DND-41 (cell line): ENCODE measurements around the gene CKLF.

ENCODE experiments used
- ATAC-seq: fragments of 200-7000 bp; cut with Tn5 transposase; 3 replicates; pipeline ENCODE4 v1.9.1; 2021; ENCODE audit warnings: low read depth; ENCODE audit not compliant: insufficient read depth
- DNase-seq: peaks from one replicate; pipeline ENCODE4 v3.0.0-alpha.2; 2020
- H2AFZ ChIP-seq: 2 replicates; pipeline ENCODE4 v1.6.0; 2012; ENCODE audit warnings: low read depth, low read length
- H3K27ac ChIP-seq: 2 replicates; pipeline ENCODE4 v1.5.1; 2012; ENCODE audit warnings: low read length, inconsistent platforms
- H3K27me3 ChIP-seq: fragments of 200-600 bp; sonication (generic); 2 replicates; pipeline ENCODE4 v1.6.0; 2012; ENCODE audit warnings: low read length, mild to moderate bottlenecking, inconsistent platforms; ENCODE audit not compliant: insufficient read depth, poor library complexity
- H3K36me3 ChIP-seq: 2 replicates; pipeline ENCODE4 v1.5.1; 2012; ENCODE audit warnings: low read length, inconsistent platforms; ENCODE audit not compliant: insufficient read depth
- H3K4me1 ChIP-seq: 2 replicates; pipeline ENCODE4 v1.5.1; 2012; ENCODE audit warnings: mild to moderate bottlenecking, low read length; ENCODE audit not compliant: insufficient read depth
- H3K4me2 ChIP-seq: 2 replicates; pipeline ENCODE4 v1.6.0; 2012; ENCODE audit warnings: mild to moderate bottlenecking, moderate library complexity, low read length, inconsistent platforms; ENCODE audit not compliant: insufficient read depth
- H3K4me3 ChIP-seq, 2 experiments: fragments of 200-600 bp in 1 of 2; shearing (Covaris generic) in 1 of 2; 2 replicates each; pipeline ENCODE4 v1.5.1; 2012 to 2016; ENCODE audit warnings: inconsistent platforms in 2 of 2, low read length in 2 of 2, mild to moderate bottlenecking in 2 of 2, low read depth in 1 of 2, moderate library complexity in 1 of 2
- H3K79me2 ChIP-seq: 2 replicates; pipeline ENCODE4 v1.6.0; 2012; ENCODE audit warnings: low read length, inconsistent platforms; ENCODE audit not compliant: insufficient read depth
- H3K9ac ChIP-seq: 2 replicates; pipeline ENCODE4 v1.6.0; 2012; ENCODE audit warnings: low read depth, mild to moderate bottlenecking, inconsistent platforms, low read length, moderate library complexity
- H3K9me3 ChIP-seq: 2 replicates; pipeline ENCODE4 v1.5.1; 2012; ENCODE audit warnings: low read length, moderate library complexity, mild to moderate bottlenecking, inconsistent platforms; ENCODE audit not compliant: insufficient read depth, severe bottlenecking
- H4K20me1 ChIP-seq: 2 replicates; pipeline ENCODE4 v1.6.0; 2012; ENCODE audit warnings: low read length; ENCODE audit not compliant: insufficient read depth
- CTCF ChIP-seq: IDR thresholded peaks from 2 replicates; pipeline ENCODE4 v1.5.1; 2012; ENCODE audit warnings: borderline replicate concordance, low read length, moderate library complexity, mild to moderate bottlenecking; ENCODE audit not compliant: poor library complexity, severe bottlenecking; ENCODE audit errors: extremely low read depth
- EZH2 ChIP-seq: IDR thresholded peaks from 3 replicates; pipeline ENCODE4 v1.6.1; 2012; ENCODE audit warnings: borderline replicate concordance, low read depth, mild to moderate bottlenecking, moderate library complexity, low read length, inconsistent platforms; ENCODE audit not compliant: severe bottlenecking

Gene CKLF

GRCh38 chr16:66507731-66508239 lies 44.6 kb upstream of the CKLF start:
- Histone ChIP-seq H3K4me1 (no peaks in the 10 kb centered on the region), H3K9ac (no peak overlapping the region), H3K27ac (no peak overlapping the region), H4K20me1 (no peaks in the 10 kb centered on the region), H3K4me2 (no peak overlapping the region), H3K36me3 (no peaks in the 10 kb centered on the region; the same call in 1 of the 2 replicates), H3K4me3 (no peak overlapping the region), H3K27me3 (no peaks in the 10 kb centered on the region), H2AFZ (no peak overlapping the region), H3K79me2 (no peaks in the 10 kb centered on the region), H3K9me3 (no peaks in the 10 kb centered on the region)
- ATAC-seq (no peak), DNase-seq (no peak)
- TF ChIP-seq CTCF (no peak), EZH2 (no peak)

GRCh38 chr16:66508248-66508913 lies 44.0 kb upstream of the CKLF start:
- no peaks in the 10 kb centered on the region for H3K4me1 ChIP-seq

DNA sequence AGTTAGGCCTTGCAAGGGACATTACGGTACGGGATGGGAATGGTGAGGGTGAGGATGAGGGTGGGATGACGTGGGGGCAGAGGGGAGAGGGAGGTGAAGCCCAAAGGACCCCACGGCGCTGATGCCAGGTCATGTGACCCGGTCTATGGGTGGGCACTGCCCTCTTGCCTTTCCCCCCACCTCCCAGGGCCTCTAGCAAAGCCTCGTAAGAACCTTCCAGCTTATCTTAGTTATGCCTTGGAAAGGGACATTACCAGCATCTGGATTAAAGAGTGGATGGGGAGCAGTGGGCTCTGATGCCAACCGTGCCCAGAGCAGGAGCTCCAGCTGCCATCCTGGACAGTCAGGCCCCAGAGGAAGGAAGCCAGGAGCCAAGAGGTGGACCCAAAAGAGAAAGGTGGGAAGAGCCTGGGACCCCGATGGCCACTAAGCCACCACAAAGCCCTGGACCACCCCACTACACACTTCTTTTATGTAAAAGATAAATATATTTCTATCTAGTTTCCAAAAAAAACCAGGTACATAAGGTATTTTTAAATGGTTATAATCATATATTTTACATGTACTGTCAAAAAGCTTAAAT lies 43.4 kb upstream of the CKLF start:
- Histone ChIP-seq H3K9ac (no peak overlapping the region), H3K27ac (no peak overlapping the region), H3K27me3 (no peaks in the 10 kb centered on the region), H3K4me2 (no peak overlapping the region), H3K4me3 (no peak overlapping the region), H4K20me1 (no peaks in the 10 kb centered on the region), H3K79me2 (no peaks in the 10 kb centered on the region), H2AFZ (no peak overlapping the region), H3K9me3 (no peaks in the 10 kb centered on the region), H3K36me3 (peaks cover 3% of the 10 kb centered on the region; the same call in 1 of the 2 replicates), H3K4me1 (no peaks in the 10 kb centered on the region)
- DNase-seq (no peak), ATAC-seq (no peak)
- TF ChIP-seq EZH2 (no peak), CTCF (no peak)

More at GRCh38 chr16:66508248-66508913, 44.0 kb upstream of the CKLF start:
- Histone ChIP-seq H3K36me3 (no peaks in the 10 kb centered on the region; the same call in 1 of the 2 replicates), H3K27ac (no peak overlapping the region), H3K4me3 (no peak overlapping the region), H3K4me2 (no peak overlapping the region), H4K20me1 (no peaks in the 10 kb centered on the region), H3K9me3 (no peaks in the 10 kb centered on the region), H3K9ac (no peak overlapping the region), H3K79me2 (no peaks in the 10 kb centered on the region), H3K27me3 (no peaks in the 10 kb centered on the region), H2AFZ (no peak overlapping the region)
- ATAC-seq (no peak), DNase-seq (no peak)
- no peak for TF ChIP-seq CTCF
- TF ChIP-seq EZH2, result no peak
